SU-DHL-6 (cell line): ENCODE measurements around the gene SLC35F4.

Experiments used
- H2AFZ ChIP-seq: fragments of 200-600 bp; sonication (generic); 2 replicates; pipeline ENCODE4 v1.6.1; 2014; ENCODE audit warnings: low read depth, mild to moderate bottlenecking, moderate library complexity, mixed read lengths, antibody characterized with exemption, low read length; ENCODE audit not compliant: severe bottlenecking
- H3F3A ChIP-seq: fragments of 200-600 bp; shearing (Covaris generic); 2 replicates; pipeline ENCODE4 v1.6.0; 2016; ENCODE audit warnings: antibody characterized with exemption, mild to moderate bottlenecking; ENCODE audit not compliant: insufficient read depth
- H3K27ac ChIP-seq: fragments of 200-600 bp; sonication (generic); 2 replicates; pipeline ENCODE4 v1.5.1; 2016; ENCODE audit warnings: low read depth, mild to moderate bottlenecking, low read length, moderate library complexity, mixed read lengths
- H3K27me3 ChIP-seq: fragments of 200-600 bp; sonication (generic), shearing (Covaris generic); 2 replicates; pipeline ENCODE4 v1.6.0; 2014; ENCODE audit warnings: mild to moderate bottlenecking, low read length
- H3K36me3 ChIP-seq: fragments of 200-600 bp; sonication (generic); 2 replicates; pipeline ENCODE4 v1.6.1; 2014; ENCODE audit warnings: mild to moderate bottlenecking, low read length, mixed read lengths
- H3K4me2 ChIP-seq: fragments of 300-600, 200-600 bp; shearing (Covaris generic), sonication (generic); 2 replicates; pipeline ENCODE4 v1.6.0; 2014; ENCODE audit warnings: low read length, low read depth, mild to moderate bottlenecking; ENCODE audit not compliant: poor library complexity, severe bottlenecking
- H3K4me3 ChIP-seq: fragments of 200-600 bp; sonication (generic); 2 replicates; pipeline ENCODE4 v1.5.1; 2014; ENCODE audit warnings: antibody characterized with exemption, low read length, mild to moderate bottlenecking, mixed read lengths; ENCODE audit not compliant: insufficient read depth, poor library complexity, severe bottlenecking
- H3K79me2 ChIP-seq: fragments of 200-600 bp; sonication (generic); 2 replicates; pipeline ENCODE4 v1.6.1; 2014; ENCODE audit warnings: mild to moderate bottlenecking, low read length, moderate library complexity; ENCODE audit not compliant: insufficient read depth
- H3K9ac ChIP-seq: fragments of 200-600 bp; sonication (generic); 2 replicates; pipeline ENCODE4 v1.7.0; 2014; ENCODE audit warnings: mild to moderate bottlenecking, low read length
- H3K9me2 ChIP-seq: fragments of 200-600 bp; sonication (generic); replicated peaks from 2 replicates; pipeline ENCODE4 v1.6.1; 2014; ENCODE audit warnings: low read length; ENCODE audit not compliant: insufficient read depth
- H3K9me3 ChIP-seq: fragments of 200-600 bp; sonication (generic); 2 replicates; pipeline ENCODE4 v1.6.1; 2014; ENCODE audit warnings: low read length, mixed read lengths; ENCODE audit not compliant: insufficient read depth
- H4K20me1 ChIP-seq: fragments of 200-600 bp; sonication (generic); 2 replicates; pipeline ENCODE4 v1.6.1; 2014; ENCODE audit warnings: low read depth, mild to moderate bottlenecking, antibody characterized with exemption, low read length, moderate library complexity, mixed read lengths
- EZH2phosphoT487 ChIP-seq: fragments of 200-600 bp; sonication (generic), shearing (Covaris generic); conservative IDR thresholded peaks from 2 replicates; pipeline ENCODE4 v1.6.1; 2018; ENCODE audit warnings: mild to moderate bottlenecking, antibody characterized with exemption, low read length, moderate library complexity, mixed read lengths
- TF ChIP-seq, protein P1 (sequence below): fragments of 200-600 bp; sonication (generic); IDR thresholded peaks from one replicate; pipeline ENCODE4 v1.5.1; 2017; ENCODE audit warnings: antibody characterized with exemption, mild to moderate bottlenecking, low read length, moderate library complexity; ENCODE audit not compliant: insufficient read depth, poor library complexity, severe bottlenecking

The SLC35F4 gene

DNA sequence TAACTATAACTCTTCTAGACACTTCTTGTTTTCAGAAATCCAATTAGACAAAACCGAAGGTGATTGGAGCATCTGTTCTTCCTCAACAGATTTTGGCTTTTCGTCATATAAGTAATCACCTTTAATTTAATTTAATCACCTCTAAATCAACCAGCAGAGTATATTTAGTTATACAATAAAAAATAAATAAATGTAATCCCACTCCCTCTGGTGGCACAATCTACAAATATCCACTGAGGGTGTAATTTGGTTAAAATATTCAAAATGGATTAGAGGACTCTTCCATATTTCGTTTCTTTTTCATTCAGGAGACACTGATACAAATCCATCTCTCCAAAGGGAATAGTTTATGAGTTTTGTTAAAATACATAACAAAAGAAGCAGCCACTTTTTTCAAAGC is 18.3 kb upstream of the SLC35F4 start:
- TF ChIP-seq, protein P1, sequence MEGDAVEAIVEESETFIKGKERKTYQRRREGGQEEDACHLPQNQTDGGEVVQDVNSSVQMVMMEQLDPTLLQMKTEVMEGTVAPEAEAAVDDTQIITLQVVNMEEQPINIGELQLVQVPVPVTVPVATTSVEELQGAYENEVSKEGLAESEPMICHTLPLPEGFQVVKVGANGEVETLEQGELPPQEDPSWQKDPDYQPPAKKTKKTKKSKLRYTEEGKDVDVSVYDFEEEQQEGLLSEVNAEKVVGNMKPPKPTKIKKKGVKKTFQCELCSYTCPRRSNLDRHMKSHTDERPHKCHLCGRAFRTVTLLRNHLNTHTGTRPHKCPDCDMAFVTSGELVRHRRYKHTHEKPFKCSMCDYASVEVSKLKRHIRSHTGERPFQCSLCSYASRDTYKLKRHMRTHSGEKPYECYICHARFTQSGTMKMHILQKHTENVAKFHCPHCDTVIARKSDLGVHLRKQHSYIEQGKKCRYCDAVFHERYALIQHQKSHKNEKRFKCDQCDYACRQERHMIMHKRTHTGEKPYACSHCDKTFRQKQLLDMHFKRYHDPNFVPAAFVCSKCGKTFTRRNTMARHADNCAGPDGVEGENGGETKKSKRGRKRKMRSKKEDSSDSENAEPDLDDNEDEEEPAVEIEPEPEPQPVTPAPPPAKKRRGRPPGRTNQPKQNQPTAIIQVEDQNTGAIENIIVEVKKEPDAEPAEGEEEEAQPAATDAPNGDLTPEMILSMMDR = no peak
- TF ChIP-seq EZH2phosphoT487 = no peak
- Histone ChIP-seq H3K9me2 (no peaks in the 10 kb centered on the region), H3K27ac (no peak overlapping the region), H3K9me3 (no peaks in the 10 kb centered on the region), H3K79me2 (no peaks in the 10 kb centered on the region), H3K4me3 (no peak overlapping the region), H3K9ac (no peak overlapping the region), H4K20me1 (no peaks in the 10 kb centered on the region), H3K27me3 (no peaks in the 10 kb centered on the region), H3K4me2 (no peak overlapping the region), H3K36me3 (no peaks in the 10 kb centered on the region), H3F3A (no peaks in the 10 kb centered on the region), H2AFZ (no peak overlapping the region)

DNA sequence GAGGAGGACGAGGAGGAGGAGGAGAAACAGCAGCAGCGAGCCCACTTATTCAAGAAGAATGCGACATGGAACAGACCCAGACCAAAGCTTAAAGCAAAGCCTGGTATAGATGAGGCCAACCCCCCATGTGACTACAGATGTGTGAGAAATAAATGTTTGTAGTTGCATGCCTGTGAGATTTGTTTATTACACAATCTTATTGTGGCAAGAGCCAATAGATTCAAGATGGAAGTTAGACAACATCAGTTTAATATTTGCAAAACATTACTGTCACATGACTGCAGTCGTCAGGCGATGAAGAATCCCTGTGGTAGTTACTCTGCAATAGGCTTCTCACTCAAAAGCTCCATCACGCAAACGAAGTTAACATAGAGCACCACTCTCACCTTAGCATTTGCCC is 17.2 kb upstream of the SLC35F4 start:
- no peaks in the 10 kb centered on the region for H3K36me3 ChIP-seq
- H3K4me2 ChIP-seq = no peak overlapping the region
- H3K79me2 ChIP-seq = no peaks in the 10 kb centered on the region
- no peak overlapping the region for H2AFZ ChIP-seq
- H3K27ac ChIP-seq = no peak overlapping the region
- H3K27me3 ChIP-seq = no peaks in the 10 kb centered on the region
- H4K20me1 ChIP-seq = no peaks in the 10 kb centered on the region
- TF ChIP-seq, protein P1 = no peak
- no peak for TF ChIP-seq EZH2phosphoT487
- no peaks in the 10 kb centered on the region for H3F3A ChIP-seq
- H3K4me3 ChIP-seq = no peak overlapping the region
- no peak overlapping the region for H3K9ac ChIP-seq
- H3K9me3 ChIP-seq = no peaks in the 10 kb centered on the region
- H3K9me2 ChIP-seq = no peaks in the 10 kb centered on the region

DNA sequence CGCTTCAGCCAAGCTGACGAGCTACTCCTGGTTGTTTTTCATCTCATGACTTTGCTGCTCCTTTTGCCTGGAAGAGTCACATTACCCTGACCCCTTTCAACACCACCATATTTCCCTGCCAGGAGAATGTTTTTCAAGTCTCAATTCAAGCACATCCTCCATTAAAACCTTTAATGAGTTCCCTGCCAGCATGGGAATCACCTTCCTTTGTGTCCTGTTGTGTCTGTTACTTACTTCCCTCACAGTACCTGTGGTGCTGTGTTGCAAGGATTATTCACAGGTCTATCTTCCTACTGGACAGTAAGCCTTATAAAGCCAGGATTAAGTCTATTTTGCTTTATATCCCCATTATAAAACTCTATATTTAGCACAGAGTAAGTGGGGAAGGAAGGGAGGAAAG is 13.6 kb upstream of the SLC35F4 start:
- H3K36me3 ChIP-seq = no peaks in the 10 kb centered on the region
- H3K9me2 ChIP-seq = no peaks in the 10 kb centered on the region
- no peak overlapping the region for H3K4me2 ChIP-seq
- no peaks in the 10 kb centered on the region for H3F3A ChIP-seq
- H3K9ac ChIP-seq = no peak overlapping the region
- no peak overlapping the region for H2AFZ ChIP-seq
- no peak overlapping the region for H3K4me3 ChIP-seq
- H3K9me3 ChIP-seq = no peaks in the 10 kb centered on the region
- no peaks in the 10 kb centered on the region for H3K27me3 ChIP-seq
- H4K20me1 ChIP-seq = no peaks in the 10 kb centered on the region
- no peaks in the 10 kb centered on the region for H3K79me2 ChIP-seq
- no peak overlapping the region for H3K27ac ChIP-seq
- no peak for TF ChIP-seq EZH2phosphoT487
- TF ChIP-seq, protein P1 = no peak

DNA sequence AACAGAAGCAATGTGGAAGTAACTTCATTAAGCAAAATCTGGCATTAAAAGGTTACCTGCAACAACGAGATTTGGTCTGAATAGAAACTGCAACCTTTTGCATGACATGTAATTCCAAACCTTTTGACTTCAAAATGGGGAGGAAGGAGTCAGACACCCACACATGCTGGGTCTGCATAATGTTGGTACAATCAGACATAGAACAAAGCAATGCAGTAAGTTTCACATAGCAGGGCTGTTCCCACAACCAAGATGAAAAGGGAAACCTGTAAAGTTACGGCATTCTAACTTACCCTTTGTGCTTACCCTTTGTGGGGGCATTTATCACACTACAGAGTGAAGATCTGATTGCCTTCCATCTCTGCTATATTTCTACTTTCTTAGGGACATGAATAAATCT is 10.1 kb upstream of the SLC35F4 start:
- Histone ChIP-seq H3K4me2 (no peak overlapping the region), H3K9ac (no peak overlapping the region), H3K9me2 (no peaks in the 10 kb centered on the region), H3K9me3 (no peaks in the 10 kb centered on the region), H4K20me1 (no peaks in the 10 kb centered on the region), H3K27me3 (no peaks in the 10 kb centered on the region), H3K27ac (no peak overlapping the region), H3K36me3 (no peaks in the 10 kb centered on the region), H2AFZ (no peak overlapping the region), H3K4me3 (no peak overlapping the region), H3K79me2 (no peaks in the 10 kb centered on the region), H3F3A (no peaks in the 10 kb centered on the region)
- TF ChIP-seq, protein P1 = no peak
- no peak for TF ChIP-seq EZH2phosphoT487
